Measurements from ENCODE around the gene NUP98.

The NUP98 gene

GRCh38 chr11:3637201-3637600 is 160.2 kb downstream of the NUP98 start:
- no peak for DNase-seq

DNA sequence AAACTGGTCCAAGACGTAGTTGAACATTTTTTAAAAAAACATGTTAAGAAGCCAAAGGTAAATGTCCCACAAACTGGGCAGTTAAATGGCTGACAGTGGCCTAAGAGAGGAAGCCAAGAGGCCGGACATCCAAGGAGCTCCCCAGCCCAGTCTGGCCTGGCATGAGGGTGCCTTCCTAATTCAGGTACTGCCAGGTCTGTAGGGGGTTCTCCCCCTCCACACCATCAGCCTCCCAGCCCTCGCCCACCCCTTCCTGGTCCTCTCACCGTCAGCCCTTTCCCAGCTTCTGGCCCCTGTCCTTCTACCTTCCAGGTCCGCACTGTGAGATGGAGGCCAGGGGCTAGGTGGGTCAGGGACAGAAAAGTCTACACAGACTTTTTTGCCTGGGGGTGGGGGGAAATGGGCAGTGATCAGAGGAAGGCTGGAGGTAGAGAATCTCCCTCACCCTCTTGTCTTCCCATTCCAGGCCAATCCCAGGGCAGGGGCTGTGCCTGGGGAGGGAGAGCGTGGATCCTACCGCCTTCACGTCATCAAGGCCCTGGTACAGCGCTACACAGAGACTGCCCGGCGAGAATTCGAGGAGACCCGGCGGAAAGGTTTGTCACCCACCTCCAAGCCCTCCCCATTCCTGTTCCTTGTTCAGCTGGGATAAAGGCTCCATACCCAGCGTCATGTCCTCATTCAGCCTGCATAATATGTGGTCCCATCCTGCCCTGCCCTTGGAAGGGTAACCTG is 161.5 kb downstream of the NUP98 start:
- DNase-seq: no peak

DNA sequence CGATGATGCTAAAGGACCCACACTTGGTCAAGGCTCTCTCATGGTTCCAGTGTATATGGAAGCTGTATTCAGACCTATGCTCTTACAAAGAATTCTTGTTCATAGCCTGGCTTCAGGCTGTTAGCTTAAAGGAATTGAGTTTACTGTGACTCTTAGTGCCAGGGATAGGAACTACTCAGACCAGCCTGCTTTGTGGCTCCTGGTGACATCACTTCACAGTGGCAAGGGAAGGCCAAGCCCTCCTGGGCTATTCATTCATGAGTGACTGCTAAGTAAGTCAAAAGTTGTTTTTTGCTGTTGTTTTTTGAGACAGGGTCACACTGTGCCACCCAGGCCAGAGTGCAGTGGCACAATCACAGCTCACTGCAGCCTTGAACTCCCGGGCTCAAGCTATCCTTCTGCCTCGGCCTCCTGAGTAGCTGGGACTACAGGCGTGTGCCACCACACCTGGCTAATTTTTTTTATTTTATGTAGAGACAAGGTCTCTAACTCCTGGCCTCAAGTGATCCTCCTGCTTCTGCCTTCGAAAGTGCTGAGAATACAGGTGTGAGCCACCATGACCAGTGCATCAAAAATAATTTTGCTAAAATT is 165.2 kb downstream of the NUP98 start:
- no peak for DNase-seq

- DNase-seq: no peak
These were observed 166.0 kb downstream of the NUP98 start for GRCh38 chr11:3631331-3631730.

GRCh38 chr11:3627291-3627690 is 170.1 kb downstream of the NUP98 start:
- no peak for DNase-seq

- DNase-seq: no peak
These were observed 170.9 kb downstream of the NUP98 start for GRCh38 chr11:3626250-3626960.
